VCaP (cell line): Measurements from ENCODE around the gene UBXN2A.

ENCODE experiments used
- H3K27ac ChIP-seq: fragments of 450-650 bp; 2 replicates; pipeline ENCODE4 v1.5.1; 2017
- TF ChIP-seq, protein P1 (sequence below): fragments of 450-650 bp; conservative IDR thresholded peaks from 2 replicates; pipeline ENCODE4 v1.5.1; 2017; ENCODE audit warnings: mild to moderate bottlenecking, moderate library complexity

UBXN2A gene

DNA sequence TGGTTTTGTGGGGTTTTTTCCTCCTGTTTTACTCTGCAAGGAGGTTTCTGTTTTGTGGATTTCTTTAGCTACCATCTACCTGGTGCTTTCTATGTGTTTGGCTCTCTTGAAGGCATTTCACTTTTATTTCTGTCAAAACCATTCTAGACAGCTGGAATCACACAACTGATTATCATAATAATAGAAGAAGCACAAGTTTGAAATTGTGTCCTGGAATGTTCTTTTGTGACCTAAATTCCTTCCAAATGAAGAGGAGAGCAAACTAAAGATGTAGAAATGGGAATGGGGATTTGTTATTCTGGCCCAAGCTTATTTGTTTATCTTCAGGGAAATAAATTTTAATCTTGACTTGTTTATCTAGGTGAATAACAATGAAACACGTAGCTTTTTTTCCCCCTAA is 52.7 kb downstream of the UBXN2A start:
- TF ChIP-seq, protein P1, sequence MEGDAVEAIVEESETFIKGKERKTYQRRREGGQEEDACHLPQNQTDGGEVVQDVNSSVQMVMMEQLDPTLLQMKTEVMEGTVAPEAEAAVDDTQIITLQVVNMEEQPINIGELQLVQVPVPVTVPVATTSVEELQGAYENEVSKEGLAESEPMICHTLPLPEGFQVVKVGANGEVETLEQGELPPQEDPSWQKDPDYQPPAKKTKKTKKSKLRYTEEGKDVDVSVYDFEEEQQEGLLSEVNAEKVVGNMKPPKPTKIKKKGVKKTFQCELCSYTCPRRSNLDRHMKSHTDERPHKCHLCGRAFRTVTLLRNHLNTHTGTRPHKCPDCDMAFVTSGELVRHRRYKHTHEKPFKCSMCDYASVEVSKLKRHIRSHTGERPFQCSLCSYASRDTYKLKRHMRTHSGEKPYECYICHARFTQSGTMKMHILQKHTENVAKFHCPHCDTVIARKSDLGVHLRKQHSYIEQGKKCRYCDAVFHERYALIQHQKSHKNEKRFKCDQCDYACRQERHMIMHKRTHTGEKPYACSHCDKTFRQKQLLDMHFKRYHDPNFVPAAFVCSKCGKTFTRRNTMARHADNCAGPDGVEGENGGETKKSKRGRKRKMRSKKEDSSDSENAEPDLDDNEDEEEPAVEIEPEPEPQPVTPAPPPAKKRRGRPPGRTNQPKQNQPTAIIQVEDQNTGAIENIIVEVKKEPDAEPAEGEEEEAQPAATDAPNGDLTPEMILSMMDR = no peak
- no peak overlapping the region for H3K27ac ChIP-seq

DNA sequence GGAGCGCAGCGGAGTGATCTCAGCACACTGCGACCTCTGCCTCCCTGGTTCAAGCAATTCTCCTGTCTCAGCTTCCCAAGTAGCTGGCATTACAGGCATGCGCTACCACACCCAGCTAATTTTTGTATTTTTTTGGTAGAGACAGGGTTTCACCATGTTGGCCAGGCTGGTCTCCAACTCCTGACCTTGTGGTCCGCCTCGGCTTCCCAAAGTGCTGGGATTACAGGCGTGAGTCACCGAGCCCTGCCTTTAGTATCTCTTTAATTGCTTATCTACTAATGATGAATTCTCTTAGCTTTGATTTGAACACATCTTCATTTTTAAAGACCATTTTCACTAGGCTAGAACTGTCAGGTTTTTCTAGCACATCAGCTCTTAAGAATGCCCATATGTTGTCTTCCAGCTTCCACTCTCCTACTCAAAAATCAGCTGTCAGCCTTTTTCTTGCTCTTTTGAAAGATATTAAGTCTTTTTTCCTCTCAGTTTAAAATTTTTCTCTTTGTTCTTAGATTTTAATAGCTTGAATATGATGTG is 53.5 kb downstream of the UBXN2A start:
- TF ChIP-seq, protein P1 = no peak
- H3K27ac ChIP-seq = no peak overlapping the region

DNA sequence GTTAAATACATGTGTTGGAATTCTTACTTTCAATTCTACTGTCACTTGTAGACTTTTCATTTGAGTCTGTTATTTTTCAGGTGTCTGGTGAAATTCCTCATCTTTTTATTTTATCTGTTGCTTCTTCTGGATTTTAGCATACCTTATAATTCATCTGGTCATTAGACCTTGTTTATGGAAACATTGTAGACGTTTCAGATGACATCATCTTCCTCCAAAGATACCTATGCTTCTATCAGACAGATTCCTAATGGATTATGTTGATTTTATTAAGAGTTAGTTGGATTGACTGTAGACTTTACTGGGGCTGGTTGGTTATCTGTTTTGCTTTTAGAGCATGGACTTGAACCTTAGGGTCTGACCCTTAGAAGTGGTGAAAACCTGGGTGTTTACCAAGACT is 54.3 kb downstream of the UBXN2A start:
- TF ChIP-seq, protein P1 = no peak
- H3K27ac ChIP-seq = no peak overlapping the region

DNA sequence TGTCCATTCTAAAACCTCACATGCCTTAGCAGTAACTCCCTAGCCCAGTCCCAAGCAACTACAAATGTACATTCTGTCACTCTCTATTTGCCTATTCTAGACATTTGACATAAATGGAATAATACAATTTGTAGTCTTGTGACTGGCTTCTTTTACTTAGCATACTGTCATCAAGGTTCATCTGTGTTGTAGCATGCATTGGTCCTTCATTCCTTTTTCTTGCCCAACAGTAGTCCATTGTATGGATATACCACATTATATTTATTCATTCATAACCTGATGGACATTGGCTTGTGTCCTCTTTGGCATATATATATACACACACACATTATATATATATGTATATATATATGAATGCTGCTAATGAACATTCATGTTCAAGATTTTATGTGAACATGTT is 67.4 kb downstream of the UBXN2A start:
- TF ChIP-seq, protein P1 = no peak
- no peak overlapping the region for H3K27ac ChIP-seq

DNA sequence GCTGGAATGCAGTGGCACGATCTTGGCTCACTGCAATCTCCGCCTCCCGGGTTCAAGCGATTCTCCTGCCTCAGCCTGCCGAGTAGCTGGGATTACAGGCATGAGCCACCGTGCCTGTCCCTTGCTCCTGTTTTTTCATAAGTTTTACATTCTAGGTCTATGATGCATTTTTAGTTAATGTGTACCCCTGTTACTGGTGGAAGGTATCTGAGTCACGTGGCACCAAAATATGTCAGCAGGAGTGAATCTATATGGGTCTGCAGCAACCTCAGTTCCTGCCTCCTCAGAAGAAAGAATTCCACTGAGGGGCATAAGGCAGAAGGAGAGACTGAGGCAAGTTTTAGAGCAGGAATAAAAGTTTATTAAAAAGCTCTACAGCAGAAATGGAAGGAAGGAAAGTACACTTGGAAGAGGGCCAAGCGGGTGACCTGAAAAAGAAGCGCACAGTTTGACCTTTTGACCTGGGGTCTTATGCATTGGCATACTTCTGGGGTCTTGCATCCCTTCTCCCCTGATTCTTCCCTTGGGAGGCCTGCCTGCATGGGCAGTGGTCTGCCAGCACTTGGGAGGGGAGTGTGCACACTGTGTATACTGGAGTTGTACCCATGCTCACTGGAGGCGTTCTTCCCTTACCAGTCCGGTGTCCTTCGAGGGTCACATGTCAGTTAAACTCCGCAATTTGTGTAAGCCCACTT is 68.6 kb downstream of the UBXN2A start:
- no peak overlapping the region for H3K27ac ChIP-seq
- TF ChIP-seq, protein P1 = no peak

DNA sequence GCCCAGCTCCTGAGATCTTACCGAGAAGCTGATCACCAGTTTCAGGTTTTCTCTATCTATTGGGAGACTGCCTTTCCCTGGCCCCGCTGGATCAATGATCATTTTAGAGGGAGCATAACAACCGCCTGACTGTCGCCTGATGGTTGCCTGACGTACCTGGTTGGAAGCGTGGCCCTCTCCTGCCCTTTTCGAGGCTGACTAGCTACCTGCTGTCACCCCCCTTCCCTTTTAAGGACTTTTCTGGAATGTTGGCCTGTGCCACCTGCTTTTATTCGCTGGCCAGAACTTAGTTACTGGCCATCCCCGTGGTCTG is 69.1 kb downstream of the UBXN2A start:
- TF ChIP-seq, protein P1 = no peak
- H3K27ac ChIP-seq = no peak overlapping the region

DNA sequence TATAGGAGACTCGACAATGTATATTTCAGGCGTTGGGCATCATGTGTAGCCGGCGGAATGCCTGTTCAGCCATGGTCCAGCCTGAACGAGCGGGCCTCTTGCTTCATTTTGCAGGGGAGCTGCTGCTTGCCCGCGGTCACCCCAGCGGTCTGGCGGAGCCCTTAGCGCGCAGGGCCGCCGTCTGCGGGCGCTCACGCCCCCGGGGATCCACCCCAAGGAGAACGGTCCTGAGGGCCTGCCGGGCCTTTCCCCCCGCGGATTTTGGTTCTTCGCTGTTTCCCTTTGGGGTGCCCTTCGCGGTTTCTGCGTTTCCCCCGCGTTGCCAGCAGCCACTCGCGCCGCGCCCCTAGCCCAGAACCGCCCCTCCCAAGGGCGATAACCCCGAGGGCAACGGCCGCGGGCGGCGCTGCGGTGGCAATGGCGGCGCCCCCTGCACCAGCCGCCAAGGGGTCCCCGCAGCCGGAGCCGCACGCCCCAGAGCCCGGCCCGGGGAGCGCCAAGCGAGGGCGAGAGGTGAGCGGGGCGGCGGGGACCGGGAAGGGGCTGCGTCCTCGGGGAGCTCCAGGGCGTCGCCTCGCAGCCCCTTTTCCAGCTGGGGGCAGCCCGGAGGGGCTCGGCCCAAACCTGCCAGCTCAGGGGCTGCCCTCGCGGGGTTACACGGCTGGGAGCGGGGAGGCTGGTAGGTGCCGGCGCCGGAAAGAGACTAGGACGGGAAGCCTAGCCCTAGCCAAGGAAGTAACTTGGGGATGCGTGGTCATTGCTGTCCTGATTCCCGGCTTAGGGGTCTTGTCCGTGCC is 69.6 kb downstream of the UBXN2A start, which contains the start of gene MFSD2B:
MFSD2B (plus strand) TSS at position 406 of the 797 bp plus-strand sequence; CDS start at position 418, 12 bp downstream.
- no peak within 1 kb of the TSS for H3K27ac ChIP-seq
- TF ChIP-seq, protein P1 = no peak
